Sciatic nerve (tissue), 2 donors: ENCODE measurements around the gene LRRC4C. TPM values are rescaled to one million over a fixed set of nuclear protein-coding genes. Genes with fewer than 3 reads are reported as not detected.
"Not testable (repeated sequence)": the region's sequence is repeated elsewhere in the genome, so short reads cannot be mapped to it uniquely, and the experiment has no call there.

Experiments
- ATAC-seq: fragments of 200-7000 bp; cut with Tn5 transposase; one replicate; pipeline ENCODE4 v1.9.1; 2020; ENCODE audit warnings: mild to moderate bottlenecking, moderate library complexity
- DNase-seq: peaks from one replicate; pipeline ENCODE4 v3.0.0-alpha.2; 2020; ENCODE audit warnings: low spot score
- intact Hi-C: fragments of 100-400 bp; cut with DNase I; formaldehyde crosslinking; loops from one replicate; pipeline ENCODE4 v1.14.2; 2022
- total RNA-seq: library from RNA; stranded (reverse); fragmentation: NEBNext Ultra II Directional; extraction: Animal tissue kit (Norgen Biotek cat#: 25700); gene quantifications from one replicate; pipeline ENCODE4 v1.2.1, GENCODE V29; 2021
- donor health status: DM: no; HTN: no; CAD: no.
- donor health status: DM: no; HTN: no; CAD: no.

LRRC4C gene
- total RNA-seq, 1 donor from 2014 or later, result 16.6 TPM

- intact Hi-C loops, result no loop called here
- DNase-seq, result no peak
- ATAC-seq, result no peak
Observed at GRCh38 chr11:40686765-40687164, 772.7 kb downstream of the LRRC4C start.

- DNase-seq (no peak), ATAC-seq (no peak)
- intact Hi-C loops, result no loop called here
Observed at GRCh38 chr11:40683010-40683409, 776.4 kb downstream of the LRRC4C start.

GRCh38 chr11:40679276-40679675, 780.2 kb downstream of the LRRC4C start:
- no peak for DNase-seq
- no peak for ATAC-seq
- intact Hi-C loops, result no loop called here

GRCh38 chr11:40647295-40647694, 812.2 kb downstream of the LRRC4C start:
- intact Hi-C loops, result no loop called here
- DNase-seq (no peak), ATAC-seq (no peak)

GRCh38 chr11:40642284-40642683, 817.2 kb downstream of the LRRC4C start:
- ATAC-seq (no peak), DNase-seq (no peak)
- intact Hi-C loops, result no loop called here

- no peak for DNase-seq
- ATAC-seq, result no peak
- intact Hi-C loops, result no loop called here
Observed at GRCh38 chr11:40619654-40620053, 839.8 kb downstream of the LRRC4C start.

GRCh38 chr11:40606800-40607199, 852.7 kb downstream of the LRRC4C start:
- intact Hi-C loops, result no loop called here
- DNase-seq (no peak), ATAC-seq (no peak)

GRCh38 chr11:40602866-40603552, 856.4 kb downstream of the LRRC4C start:
- ATAC-seq, result no peak
- no peak for DNase-seq
- intact Hi-C loops, result no loop called here

- ATAC-seq (no peak), DNase-seq (no peak)
- intact Hi-C loops, result no loop called here
Observed at GRCh38 chr11:40597546-40598113, 861.8 kb downstream of the LRRC4C start.

GRCh38 chr11:40573254-40573891, 886.1 kb downstream of the LRRC4C start:
- DNase-seq (no peak), ATAC-seq (no peak)
- intact Hi-C loops, result no loop called here

GRCh38 chr11:40569947-40570531, 889.4 kb downstream of the LRRC4C start:
- ATAC-seq, result no peak
- intact Hi-C loops, result no loop called here

GRCh38 chr11:40567392-40567791, 892.1 kb downstream of the LRRC4C start:
- intact Hi-C loops, result no loop called here
- DNase-seq (no peak), ATAC-seq (no peak)

More at GRCh38 chr11:40569947-40570531, 889.4 kb downstream of the LRRC4C start:
- DNase-seq, result no peak

GRCh38 chr11:40544162-40544561, 915.3 kb downstream of the LRRC4C start:
- no peak for ATAC-seq
- intact Hi-C loops, result no loop called here
- DNase-seq, result no peak

GRCh38 chr11:40542821-40543220, 916.6 kb downstream of the LRRC4C start:
- intact Hi-C loops, result no loop called here
- DNase-seq (no peak), ATAC-seq (no peak)

GRCh38 chr11:40537734-40538133, 921.7 kb downstream of the LRRC4C start:
- intact Hi-C loops, result no loop called here
- ATAC-seq, result no peak
- DNase-seq, result no peak

GRCh38 chr11:40522080-40522479, 937.4 kb downstream of the LRRC4C start:
- ATAC-seq, intact Hi-C loops, DNase-seq: not testable (repeated sequence)

GRCh38 chr11:40517122-40517521, 942.3 kb downstream of the LRRC4C start:
- ATAC-seq, result no peak
- intact Hi-C loops, result no loop called here
- no peak for DNase-seq

- ATAC-seq (peak; percentile 45), DNase-seq (no peak)
- intact Hi-C loops, result no loop called here
Observed at GRCh38 chr11:40514124-40514523, 945.3 kb downstream of the LRRC4C start.

GRCh38 chr11:40513281-40513680, 946.2 kb downstream of the LRRC4C start:
- intact Hi-C loops, result no loop called here
- DNase-seq (no peak), ATAC-seq (no peak)

- intact Hi-C loops, result no loop called here
- ATAC-seq (no peak), DNase-seq (no peak)
Observed at GRCh38 chr11:40508303-40508702, 951.1 kb downstream of the LRRC4C start.
